HepG2 (cell line): Measurements from ENCODE around the gene DCAKD. TPM values are rescaled to one million over a fixed set of nuclear protein-coding genes. Genes with fewer than 3 reads are reported as not detected.
A peak's percentile ranks its signal among the peaks of the same experiment; 100 is the strongest.

ENCODE experiments used
- CBX1 ChIP-seq: IDR thresholded peaks from one replicate; pipeline ENCODE4 v1.6.1; 2016; ENCODE audit warnings: antibody characterized with exemption, low read depth
- CBX5 ChIP-seq: sonication (generic); formaldehyde crosslinking; IDR thresholded peaks from 2 replicates; pipeline ENCODE4 v1.4.0; 2020; ENCODE audit warnings: missing genetic modification reagents, borderline replicate concordance
- DRAP1 ChIP-seq: IDR thresholded peaks from 2 replicates; pipeline ENCODE4 v1.6.1; 2016; ENCODE audit warnings: missing genetic modification reagents, missing compliant biosample characterization
- ELF4 ChIP-seq: sonication (generic); formaldehyde crosslinking; IDR thresholded peaks from 2 replicates; pipeline ENCODE4 v1.5.0; 2020; ENCODE audit warnings: missing genetic modification reagents, mild to moderate bottlenecking, moderate library complexity, borderline replicate concordance
- ETV6 ChIP-seq: sonication (generic); formaldehyde crosslinking; conservative IDR thresholded peaks from 2 replicates; pipeline ENCODE4 v1.4.0; 2020; ENCODE audit warnings: missing genetic modification reagents
- FOXA1 ChIP-seq, 2 experiments: fragments of 450-650 bp in 1 of 2; sonication (generic) in 1 of 2; formaldehyde crosslinking in 1 of 2; IDR thresholded peaks; 2 replicates each; pipeline versions ENCODE4 v1.4.0 to v1.6.1; 2016 to 2020; ENCODE audit warnings: missing genetic modification reagents in 1 of 2
- FOXJ3 ChIP-seq: sonication (generic); formaldehyde crosslinking; IDR thresholded peaks from 2 replicates; pipeline ENCODE4 v1.4.0; 2020; ENCODE audit warnings: missing genetic modification reagents, mild to moderate bottlenecking, borderline replicate concordance
- GATAD2A ChIP-seq: IDR thresholded peaks from 2 replicates; pipeline ENCODE4 v1.6.1; 2016
- ISL2 ChIP-seq: sonication (generic); formaldehyde crosslinking; IDR thresholded peaks from 2 replicates; pipeline ENCODE4 v1.5.0; 2020; ENCODE audit warnings: missing genetic modification reagents
- MEF2D ChIP-seq: sonication (generic); formaldehyde crosslinking; IDR thresholded peaks from 2 replicates; pipeline ENCODE4 v1.5.1; 2020; ENCODE audit warnings: mild to moderate bottlenecking, missing genetic modification reagents
- MLLT10 ChIP-seq: sonication (generic); formaldehyde crosslinking; IDR thresholded peaks from 2 replicates; pipeline ENCODE4 v1.4.0; 2020; ENCODE audit warnings: missing genetic modification reagents
- MTA3 ChIP-seq: sonication (generic); formaldehyde crosslinking; IDR thresholded peaks from 2 replicates; pipeline ENCODE4 v1.4.0; 2020; ENCODE audit warnings: missing genetic modification reagents
- PHF20 ChIP-seq: sonication (generic); formaldehyde crosslinking; IDR thresholded peaks from 2 replicates; pipeline ENCODE4 v1.5.0; 2020; ENCODE audit warnings: mild to moderate bottlenecking, missing genetic modification reagents
- RBM22 ChIP-seq: fragments of 200-400 bp; formaldehyde crosslinking; optimal IDR thresholded peaks from 2 replicates; pipeline ENCODE3; 2017; ENCODE audit warnings: mild to moderate bottlenecking, low read length, moderate library complexity
- RFXAP ChIP-seq: sonication (generic); formaldehyde crosslinking; IDR thresholded peaks from 2 replicates; pipeline ENCODE4 v1.4.0; 2020; ENCODE audit warnings: missing genetic modification reagents, borderline replicate concordance
- TARDBP ChIP-seq: sonication (generic); formaldehyde crosslinking; IDR thresholded peaks from 2 replicates; pipeline ENCODE4 v1.8.0; 2022; ENCODE audit warnings: mild to moderate bottlenecking, missing genetic modification reagents
- ZBTB34 ChIP-seq: sonication (generic); formaldehyde crosslinking; IDR thresholded peaks from 2 replicates; pipeline ENCODE4 v1.8.0; 2022; ENCODE audit warnings: mild to moderate bottlenecking, missing genetic modification reagents
- ZFP1 ChIP-seq: IDR thresholded peaks from 2 replicates; pipeline ENCODE4 v1.6.1; 2016
- ZNF101 ChIP-seq: sonication (generic); formaldehyde crosslinking; IDR thresholded peaks from 2 replicates; pipeline ENCODE4 v1.4.0; 2020; ENCODE audit warnings: mild to moderate bottlenecking, low read depth, missing genetic modification reagents, borderline replicate concordance
- ZNF383 ChIP-seq: sonication (generic); formaldehyde crosslinking; IDR thresholded peaks from 2 replicates; pipeline ENCODE4 v1.4.0; 2020; ENCODE audit warnings: missing genetic modification reagents, mild to moderate bottlenecking, borderline replicate concordance
- ZNF446 ChIP-seq: sonication (generic); formaldehyde crosslinking; IDR thresholded peaks from 2 replicates; pipeline ENCODE4 v1.5.0; 2020; ENCODE audit warnings: mild to moderate bottlenecking, missing genetic modification reagents
- ZNF674 ChIP-seq: sonication (generic); formaldehyde crosslinking; IDR thresholded peaks from 2 replicates; pipeline ENCODE4 v1.5.0; 2020; ENCODE audit warnings: low read depth, mild to moderate bottlenecking, missing genetic modification reagents
- ZNF713 ChIP-seq: sonication (generic); formaldehyde crosslinking; IDR thresholded peaks from 2 replicates; pipeline ENCODE4 v1.4.0; 2020; ENCODE audit warnings: mild to moderate bottlenecking, missing genetic modification reagents
- polyA plus RNA-seq, 8 experiments: library from polyadenylated mRNA; depleted of rRNA in 3 of 8; stranded (reverse) in 7 of 8; unstranded in 1 of 8; fragments of >200 nt; fragmentation: Illumina TruSeq in 4 of 8; extraction: Trizol in 4 of 8; gene quantifications; 2 replicates each; pipeline versions ENCODE4 v1.2.1 to v1.2.3, GENCODE V29; 2011 to 2016; ENCODE audit warnings: low read depth in 4 of 8, missing spikeins in 1 of 8, mixed read lengths in 1 of 8; ENCODE audit not compliant: insufficient read depth in 1 of 8
- total RNA-seq, 5 experiments: library from RNA; depleted of rRNA; stranded (reverse); fragments of >200 nt; fragmentation: Illumina TruSeq; extraction: Trizol; gene quantifications; 2 replicates each; pipeline ENCODE4 v1.2.3, GENCODE V29; 2016; ENCODE audit warnings: low read depth in 1 of 5
- TF ChIP-seq, protein P1 (sequence below): sonication (generic); IDR thresholded peaks from 2 replicates; pipeline ENCODE4 v1.6.1; 2016; ENCODE audit warnings: low read depth, borderline replicate concordance
- TF ChIP-seq, protein P2 (sequence below): fragments of 450-650 bp; IDR thresholded peaks from 2 replicates; pipeline ENCODE4 v1.6.1; 2017
- TF ChIP-seq, protein P3 (sequence below): IDR thresholded peaks from 2 replicates; pipeline ENCODE4 v1.6.1; 2016

The DCAKD gene
- total and polyA plus RNA-seq, 2 of the 13 experiments (the other 11 are each of a cell fraction or from before 2014, with no cell fraction given): 25.9 to 29.2 TPM

- TF ChIP-seq FOXJ3 (0 out of 2 replicates have a peak, but pooled peaks have one; percentile 22), MTA3 (CRISPR knock-in tag) (no peak), ZNF674 (CRISPR knock-in tag) (no peak), MEF2D (CRISPR knock-in tag) (no peak), ISL2 (CRISPR knock-in tag) (no peak), PHF20 (CRISPR knock-in tag) (peak; percentile 36), CBX5 (CRISPR knock-in tag) (no peak), ZNF713 (CRISPR knock-in tag) (no peak), MLLT10 (CRISPR knock-in tag) (no peak), DRAP1 (CRISPR knock-in tag) (peak; percentile 35; the same call in 1 of the 2 replicates), ELF4 (CRISPR knock-in tag) (0 out of 2 replicates have a peak, but pooled peaks have one; percentile 41), ZBTB34 (CRISPR knock-in tag) (no peak), GATAD2A (CRISPR knock-in tag) (no peak), RBM22 (peak; percentile 42), ZNF383 (no peak), RFXAP (CRISPR knock-in tag) (no peak), ZNF446 (CRISPR knock-in tag) (no peak), TARDBP (CRISPR knock-in tag) (no peak), CBX1 (no peak), ZFP1 (CRISPR knock-in tag) (no peak), FOXA1 (IDR thresholded peaks at IDR 0.05) (no peak), FOXA1 (CRISPR knock-in tag; IDR thresholded peaks at IDR 0.05) (no peak), ZNF101 (CRISPR knock-in tag) (no peak), ETV6 (no peak)
- TF ChIP-seq, protein P1, sequence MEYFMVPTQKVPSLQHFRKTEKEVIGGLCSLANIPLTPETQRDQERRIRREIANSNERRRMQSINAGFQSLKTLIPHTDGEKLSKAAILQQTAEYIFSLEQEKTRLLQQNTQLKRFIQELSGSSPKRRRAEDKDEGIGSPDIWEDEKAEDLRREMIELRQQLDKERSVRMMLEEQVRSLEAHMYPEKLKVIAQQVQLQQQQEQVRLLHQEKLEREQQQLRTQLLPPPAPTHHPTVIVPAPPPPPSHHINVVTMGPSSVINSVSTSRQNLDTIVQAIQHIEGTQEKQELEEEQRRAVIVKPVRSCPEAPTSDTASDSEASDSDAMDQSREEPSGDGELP: no peak
- TF ChIP-seq, protein P2, sequence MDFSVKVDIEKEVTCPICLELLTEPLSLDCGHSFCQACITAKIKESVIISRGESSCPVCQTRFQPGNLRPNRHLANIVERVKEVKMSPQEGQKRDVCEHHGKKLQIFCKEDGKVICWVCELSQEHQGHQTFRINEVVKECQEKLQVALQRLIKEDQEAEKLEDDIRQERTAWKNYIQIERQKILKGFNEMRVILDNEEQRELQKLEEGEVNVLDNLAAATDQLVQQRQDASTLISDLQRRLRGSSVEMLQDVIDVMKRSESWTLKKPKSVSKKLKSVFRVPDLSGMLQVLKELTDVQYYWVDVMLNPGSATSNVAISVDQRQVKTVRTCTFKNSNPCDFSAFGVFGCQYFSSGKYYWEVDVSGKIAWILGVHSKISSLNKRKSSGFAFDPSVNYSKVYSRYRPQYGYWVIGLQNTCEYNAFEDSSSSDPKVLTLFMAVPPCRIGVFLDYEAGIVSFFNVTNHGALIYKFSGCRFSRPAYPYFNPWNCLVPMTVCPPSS: no peak
- TF ChIP-seq, protein P3, sequence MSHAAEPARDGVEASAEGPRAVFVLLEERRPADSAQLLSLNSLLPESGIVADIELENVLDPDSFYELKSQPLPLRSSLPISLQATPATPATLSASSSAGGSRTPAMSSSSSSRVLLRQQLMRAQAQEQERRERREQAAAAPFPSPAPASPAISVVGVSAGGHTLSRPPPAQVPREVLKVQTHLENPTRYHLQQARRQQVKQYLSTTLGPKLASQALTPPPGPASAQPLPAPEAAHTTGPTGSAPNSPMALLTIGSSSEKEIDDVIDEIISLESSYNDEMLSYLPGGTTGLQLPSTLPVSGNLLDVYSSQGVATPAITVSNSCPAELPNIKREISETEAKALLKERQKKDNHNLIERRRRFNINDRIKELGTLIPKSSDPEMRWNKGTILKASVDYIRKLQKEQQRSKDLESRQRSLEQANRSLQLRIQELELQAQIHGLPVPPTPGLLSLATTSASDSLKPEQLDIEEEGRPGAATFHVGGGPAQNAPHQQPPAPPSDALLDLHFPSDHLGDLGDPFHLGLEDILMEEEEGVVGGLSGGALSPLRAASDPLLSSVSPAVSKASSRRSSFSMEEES: peak; percentile 64
Measured at GRCh38 chr17:45052052-45052772, 780 bp upstream of the DCAKD start (continued).
